Jurkat, Clone E6-1 (cell line): ENCODE data around the gene IKZF2.

ENCODE experiments used
- DNase-seq: peaks from one replicate; pipeline ENCODE4 v3.0.0-alpha.2; 2011; ENCODE audit warnings: low read depth, low spot score
- H3K4me3 ChIP-seq: 2 replicates; pipeline ENCODE4 v1.5.1; 2011; ENCODE audit warnings: mild to moderate bottlenecking, low read length, control low read depth, moderate library complexity

Gene IKZF2

GRCh38 chr2:212975333-212975732 lies 176.1 kb downstream of the IKZF2 start:
- H3K4me3 ChIP-seq: no peak overlapping the region
- DNase-seq: no peak

GRCh38 chr2:212974692-212975091 lies 176.7 kb downstream of the IKZF2 start:
- H3K4me3 ChIP-seq: no peak overlapping the region
- DNase-seq: no peak

- DNase-seq: no peak
- no peak overlapping the region for H3K4me3 ChIP-seq
Observed at GRCh38 chr2:212973347-212973746, 178.1 kb downstream of the IKZF2 start.

- DNase-seq: no peak
- no peak overlapping the region for H3K4me3 ChIP-seq
Observed at GRCh38 chr2:212970132-212970531, 181.3 kb downstream of the IKZF2 start.

GRCh38 chr2:212968284-212969081 lies 182.9 kb downstream of the IKZF2 start:
- DNase-seq: no peak

GRCh38 chr2:212966884-212967283 lies 184.5 kb downstream of the IKZF2 start:
- no peak for DNase-seq
- H3K4me3 ChIP-seq: no peak overlapping the region

More at GRCh38 chr2:212968284-212969081, 182.9 kb downstream of the IKZF2 start:
- no peak overlapping the region for H3K4me3 ChIP-seq

GRCh38 chr2:212962691-212963090 lies 188.7 kb downstream of the IKZF2 start:
- H3K4me3 ChIP-seq: no peak overlapping the region
- DNase-seq: no peak

GRCh38 chr2:212961255-212961654 lies 190.2 kb downstream of the IKZF2 start:
- no peak overlapping the region for H3K4me3 ChIP-seq
- peak; percentile 84 for DNase-seq

- no peak for DNase-seq
- no peak overlapping the region for H3K4me3 ChIP-seq
Observed at GRCh38 chr2:212960336-212960735, 191.1 kb downstream of the IKZF2 start.

GRCh38 chr2:212959471-212960117 lies 191.8 kb downstream of the IKZF2 start:
- no peak for DNase-seq

GRCh38 chr2:212958757-212959295 lies 192.6 kb downstream of the IKZF2 start:
- peak; percentile 94 for DNase-seq
- H3K4me3 ChIP-seq: peak overlapping the region; percentile 5

More at GRCh38 chr2:212959471-212960117, 191.8 kb downstream of the IKZF2 start:
- H3K4me3 ChIP-seq: peak overlapping the region; percentile 5; the same call in 1 of the 2 replicates

GRCh38 chr2:212958133-212958532 lies 193.3 kb downstream of the IKZF2 start:
- no peak for DNase-seq
- H3K4me3 ChIP-seq: no peak overlapping the region; the same call in 1 of the 2 replicates

GRCh38 chr2:212957624-212958023 lies 193.8 kb downstream of the IKZF2 start:
- peak; percentile 43 for DNase-seq
- no peak overlapping the region for H3K4me3 ChIP-seq

GRCh38 chr2:212956665-212957607 lies 194.5 kb downstream of the IKZF2 start:
- peak; percentile 56 for DNase-seq
- H3K4me3 ChIP-seq: no peak overlapping the region

- DNase-seq: no peak
Observed at GRCh38 chr2:212953170-212953920, 198.1 kb downstream of the IKZF2 start.

GRCh38 chr2:212949786-212950185 lies 201.6 kb downstream of the IKZF2 start:
- no peak for DNase-seq
- no peak overlapping the region for H3K4me3 ChIP-seq

More at GRCh38 chr2:212953170-212953920, 198.1 kb downstream of the IKZF2 start:
- no peak overlapping the region for H3K4me3 ChIP-seq
